IPS DF 6.9 (cell line): ENCODE results near the gene CUBN.

Experiments
- DNase-seq: peaks from one replicate; pipeline ENCODE4 v3.0.0-alpha.2; 2013; ENCODE audit warnings: low read depth, low spot score
- H3K27ac ChIP-seq: one replicate; pipeline ENCODE4 v1.5.1; 2013; ENCODE audit warnings: low read length, control low read depth
- H3K27me3 ChIP-seq: 2 replicates; pipeline ENCODE4 v1.6.1; 2013; ENCODE audit warnings: mild to moderate bottlenecking, low read length; ENCODE audit not compliant: control insufficient read depth, insufficient read depth
- H3K36me3 ChIP-seq: 2 replicates; pipeline ENCODE4 v1.6.1; 2013; ENCODE audit warnings: low read length; ENCODE audit not compliant: control insufficient read depth, insufficient read depth
- H3K4me1 ChIP-seq: 2 replicates; pipeline ENCODE4 v1.6.1; 2013; ENCODE audit warnings: low read length; ENCODE audit not compliant: control insufficient read depth, insufficient read depth
- H3K4me3 ChIP-seq: 2 replicates; pipeline ENCODE4 v1.5.1; 2013; ENCODE audit warnings: mild to moderate bottlenecking, low read length
- H3K9me3 ChIP-seq: 2 replicates; pipeline ENCODE4 v1.6.1; 2013; ENCODE audit warnings: low read length, inconsistent platforms; ENCODE audit not compliant: control insufficient read depth, insufficient read depth
- WGBS: extraction: QIAGEN DNeasy Blood & Tissue Kit; methylation state at CpG from one replicate; pipeline ENCODE4 v1.1.7; 2013; ENCODE audit warnings: mixed read lengths, missing lambda C conversion rate; ENCODE audit not compliant: insufficient read length, insufficient coverage; 5-methylcytosine and 5-hydroxymethylcytosine counted together

The CUBN gene

GRCh38 chr10:17061418-17061817 lies 68.2 kb downstream of the CUBN start:
- Histone ChIP-seq H3K4me3 (no peak overlapping the region), H3K9me3 (no peaks in the 10 kb centered on the region), H3K27me3 (no peaks in the 10 kb centered on the region), H3K4me1 (no peaks in the 10 kb centered on the region), H3K36me3 (no peaks in the 10 kb centered on the region), H3K27ac (no peak overlapping the region)
- no CpG with 5 or more reads among the region's 2 CpGs for WGBS
- no peak for DNase-seq

- no peaks in the 10 kb centered on the region for H3K4me1 ChIP-seq
- H3K9me3 ChIP-seq, result no peaks in the 10 kb centered on the region
- no peak overlapping the region for H3K27ac ChIP-seq
- H3K27me3 ChIP-seq, result no peaks in the 10 kb centered on the region
- no peak for DNase-seq
- no peaks in the 10 kb centered on the region for H3K36me3 ChIP-seq
- WGBS, result no CpG with 5 or more reads among the region's 6 CpGs
- no peak overlapping the region for H3K4me3 ChIP-seq
Measured at GRCh38 chr10:17060289-17060688, 69.3 kb downstream of the CUBN start.

GRCh38 chr10:17059197-17059688 lies 70.4 kb downstream of the CUBN start:
- Histone ChIP-seq H3K27me3 (no peaks in the 10 kb centered on the region), H3K4me1 (no peaks in the 10 kb centered on the region), H3K36me3 (no peaks in the 10 kb centered on the region), H3K4me3 (no peak overlapping the region), H3K9me3 (no peaks in the 10 kb centered on the region), H3K27ac (no peak overlapping the region)
- no peak for DNase-seq

GRCh38 chr10:17058093-17058492 lies 71.5 kb downstream of the CUBN start:
- no peak for DNase-seq

GRCh38 chr10:17056781-17057428 lies 72.7 kb downstream of the CUBN start:
- no CpG with 5 or more reads among the region's 6 CpGs for WGBS
- H3K27ac ChIP-seq, result no peak overlapping the region

More at GRCh38 chr10:17058093-17058492, 71.5 kb downstream of the CUBN start:
- Histone ChIP-seq H3K4me3 (no peak overlapping the region), H3K9me3 (no peaks in the 10 kb centered on the region), H3K36me3 (no peaks in the 10 kb centered on the region), H3K27ac (no peak overlapping the region), H3K27me3 (no peaks in the 10 kb centered on the region), H3K4me1 (no peaks in the 10 kb centered on the region)
- no CpG with 5 or more reads among the region's 3 CpGs for WGBS

GRCh38 chr10:17053513-17053912 lies 76.1 kb downstream of the CUBN start:
- no peak for DNase-seq
- no peaks in the 10 kb centered on the region for H3K4me1 ChIP-seq
- no peaks in the 10 kb centered on the region for H3K9me3 ChIP-seq
- H3K27ac ChIP-seq, result no peak overlapping the region
- no CpG with 5 or more reads among the region's 3 CpGs for WGBS
- H3K36me3 ChIP-seq, result no peaks in the 10 kb centered on the region
- no peak overlapping the region for H3K4me3 ChIP-seq
- H3K27me3 ChIP-seq, result no peaks in the 10 kb centered on the region

More at GRCh38 chr10:17056781-17057428, 72.7 kb downstream of the CUBN start:
- Histone ChIP-seq H3K9me3 (no peaks in the 10 kb centered on the region), H3K4me1 (no peaks in the 10 kb centered on the region), H3K36me3 (no peaks in the 10 kb centered on the region), H3K4me3 (no peak overlapping the region), H3K27me3 (no peaks in the 10 kb centered on the region)
- DNase-seq, result no peak

GRCh38 chr10:17053061-17053460 lies 76.5 kb downstream of the CUBN start:
- Histone ChIP-seq H3K9me3 (no peaks in the 10 kb centered on the region), H3K36me3 (no peaks in the 10 kb centered on the region), H3K4me3 (no peak overlapping the region), H3K27me3 (no peaks in the 10 kb centered on the region), H3K4me1 (no peaks in the 10 kb centered on the region), H3K27ac (no peak overlapping the region)
- DNase-seq, result no peak

- WGBS, result no CpG with 5 or more reads among the region's 3 CpGs
- DNase-seq, result no peak
Measured at GRCh38 chr10:17051851-17052250, 77.8 kb downstream of the CUBN start.

GRCh38 chr10:17049195-17049594 lies 80.4 kb downstream of the CUBN start:
- DNase-seq, result no peak
- Histone ChIP-seq H3K36me3 (no peaks in the 10 kb centered on the region), H3K27ac (no peak overlapping the region), H3K4me3 (no peak overlapping the region), H3K4me1 (no peaks in the 10 kb centered on the region), H3K27me3 (no peaks in the 10 kb centered on the region), H3K9me3 (no peaks in the 10 kb centered on the region)
- no CpG with 5 or more reads among the region's 1 CpG for WGBS

More at GRCh38 chr10:17051851-17052250, 77.8 kb downstream of the CUBN start:
- H3K36me3 ChIP-seq, result no peaks in the 10 kb centered on the region
- H3K27me3 ChIP-seq, result no peaks in the 10 kb centered on the region
- no peaks in the 10 kb centered on the region for H3K4me1 ChIP-seq
- no peak overlapping the region for H3K4me3 ChIP-seq
- no peak overlapping the region for H3K27ac ChIP-seq
- no peaks in the 10 kb centered on the region for H3K9me3 ChIP-seq

- H3K27me3 ChIP-seq, result no peaks in the 10 kb centered on the region
- DNase-seq, result no peak
- H3K36me3 ChIP-seq, result no peaks in the 10 kb centered on the region
- WGBS, result no CpG with 5 or more reads among the region's 3 CpGs
- no peak overlapping the region for H3K27ac ChIP-seq
- H3K9me3 ChIP-seq, result no peaks in the 10 kb centered on the region
- no peaks in the 10 kb centered on the region for H3K4me1 ChIP-seq
- no peak overlapping the region for H3K4me3 ChIP-seq
Measured at GRCh38 chr10:17047908-17048307, 81.7 kb downstream of the CUBN start.

- Histone ChIP-seq H3K4me3 (no peak overlapping the region), H3K27me3 (no peaks in the 10 kb centered on the region), H3K27ac (no peak overlapping the region), H3K4me1 (no peaks in the 10 kb centered on the region), H3K36me3 (no peaks in the 10 kb centered on the region), H3K9me3 (no peaks in the 10 kb centered on the region)
- no CpG with 5 or more reads among the region's 1 CpG for WGBS
- DNase-seq, result no peak
Measured at GRCh38 chr10:17046989-17047388, 82.6 kb downstream of the CUBN start.
